Measurements from ENCODE around the gene CPEB1.
A peak's percentile ranks its signal among the peaks of the same experiment; 100 is the strongest.

The CPEB1 gene

GRCh38 chr15:82625136-82625535, 22.0 kb downstream of the CPEB1 start:
- DNase-seq (ENCODE audit: low read depth), result no peak
- no peak overlapping the region for H3K4me3 ChIP-seq (ENCODE audit: low read depth, low read length)
- TF ChIP-seq MAX (IDR thresholded peaks at IDR 0.05; ENCODE audit: low read depth, low read length) (no peak), POLR2A (IDR thresholded peaks at IDR 0.05; ENCODE audit: extremely low read depth, insufficient read length) (no peak), MYC (IDR thresholded peaks at IDR 0.05; ENCODE audit: low read depth, low read length) (no peak)

GRCh38 chr15:82624438-82624837, 22.7 kb downstream of the CPEB1 start:
- no peak overlapping the region for H3K4me3 ChIP-seq (ENCODE audit: low read depth, low read length)
- DNase-seq (ENCODE audit: low read depth), result no peak
- TF ChIP-seq POLR2A (IDR thresholded peaks at IDR 0.05; ENCODE audit: extremely low read depth, insufficient read length) (no peak), MAX (IDR thresholded peaks at IDR 0.05; ENCODE audit: low read depth, low read length) (no peak), CTCF (IDR thresholded peaks at IDR 0.05; ENCODE audit: low read depth, low read length) (no peak), MYC (IDR thresholded peaks at IDR 0.05; ENCODE audit: low read depth, low read length) (no peak)

DNA sequence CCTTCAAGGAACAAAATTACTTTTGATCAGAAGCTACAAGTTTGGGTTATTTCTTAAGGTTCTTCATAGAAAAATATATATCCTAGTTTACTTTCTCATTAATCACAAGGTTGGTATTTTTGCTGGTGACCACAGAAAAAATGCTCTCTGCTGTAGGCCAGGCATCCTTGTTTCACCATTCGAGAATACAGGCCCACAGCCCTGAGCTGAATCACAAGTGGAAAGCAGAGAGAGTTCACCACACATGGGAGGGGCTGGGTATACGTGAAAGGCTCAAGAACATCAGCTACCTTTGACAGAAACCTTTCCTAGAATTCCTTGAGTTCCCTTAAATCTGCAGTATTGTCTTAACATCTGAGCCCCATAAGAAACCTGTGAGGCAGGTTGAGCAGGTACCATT, 23.2 kb downstream of the CPEB1 start:
- no peak for TF ChIP-seq MAX (IDR thresholded peaks at IDR 0.05; ENCODE audit: low read depth, low read length)
- no peak for TF ChIP-seq CTCF (IDR thresholded peaks at IDR 0.05; ENCODE audit: low read depth, low read length)
- no peak for TF ChIP-seq POLR2A (IDR thresholded peaks at IDR 0.05; ENCODE audit: extremely low read depth, insufficient read length)
- TF ChIP-seq MYC (IDR thresholded peaks at IDR 0.05; ENCODE audit: low read depth, low read length), result no peak
- H3K4me3 ChIP-seq (ENCODE audit: low read depth, low read length), result no peak overlapping the region
- no peak for DNase-seq (ENCODE audit: low read depth)

DNA sequence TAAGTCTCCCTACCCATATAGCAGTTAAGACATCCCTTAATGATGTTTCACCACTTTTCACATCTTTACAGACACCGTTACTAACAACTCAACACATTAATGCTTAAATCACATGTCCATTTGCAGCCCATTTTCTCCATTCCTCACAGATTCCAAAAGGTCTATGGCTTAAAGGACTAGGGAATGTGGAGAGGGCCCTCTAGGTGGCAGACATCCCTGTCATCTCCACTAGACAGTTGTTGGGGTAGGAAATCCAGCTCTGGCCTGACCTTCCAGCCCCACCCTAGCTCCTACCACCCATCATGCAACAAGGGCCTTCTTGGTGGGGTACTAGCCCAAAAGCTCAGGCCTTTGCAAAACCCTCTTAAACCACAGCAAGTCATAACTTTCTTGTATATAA, 25.2 kb downstream of the CPEB1 start:
- TF ChIP-seq CTCF (IDR thresholded peaks at IDR 0.05; ENCODE audit: low read depth, low read length) (peak; percentile 11), MAX (IDR thresholded peaks at IDR 0.05; ENCODE audit: low read depth, low read length) (no peak)
- DNase-seq (ENCODE audit: low read depth), result no peak
- H3K4me3 ChIP-seq (ENCODE audit: low read depth, low read length), result no peak overlapping the region

- no peak for DNase-seq (ENCODE audit: low read depth)
- H3K4me3 ChIP-seq (ENCODE audit: low read depth, low read length), result no peak overlapping the region
- TF ChIP-seq MYC (IDR thresholded peaks at IDR 0.05; ENCODE audit: low read depth, low read length) (no peak), MAX (IDR thresholded peaks at IDR 0.05; ENCODE audit: low read depth, low read length) (no peak), POLR2A (IDR thresholded peaks at IDR 0.05; ENCODE audit: extremely low read depth, insufficient read length) (no peak), CTCF (IDR thresholded peaks at IDR 0.05; ENCODE audit: low read depth, low read length) (no peak)
Observed at GRCh38 chr15:82613747-82614146, 33.4 kb downstream of the CPEB1 start.

DNA sequence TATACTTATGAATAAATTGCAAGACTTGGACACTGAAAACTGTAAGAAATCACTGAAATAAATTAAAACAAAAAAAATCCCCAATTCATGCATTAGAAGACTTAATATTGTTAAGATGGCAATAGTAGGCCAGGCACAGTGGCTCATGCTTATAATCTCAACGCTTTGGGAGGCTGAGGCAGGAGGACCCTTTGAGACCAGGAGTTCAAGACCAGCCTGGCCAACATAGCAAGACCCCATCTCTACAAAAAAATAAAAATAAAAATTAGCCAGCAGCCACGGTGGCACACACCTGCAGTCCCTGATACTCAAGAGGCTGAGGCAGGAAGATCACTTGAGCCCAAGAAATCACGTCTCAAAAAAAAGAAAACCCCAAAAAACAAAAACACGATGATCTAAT, 35.8 kb downstream of the CPEB1 start:
- DNase-seq (ENCODE audit: low read depth), result no peak
- TF ChIP-seq POLR2A (IDR thresholded peaks at IDR 0.05; ENCODE audit: extremely low read depth, insufficient read length) (no peak), MAX (IDR thresholded peaks at IDR 0.05; ENCODE audit: low read depth, low read length) (no peak)
- H3K4me3 ChIP-seq (ENCODE audit: low read depth, low read length), result no peak overlapping the region

- no peak for DNase-seq (ENCODE audit: low read depth)
- TF ChIP-seq CTCF (IDR thresholded peaks at IDR 0.05; ENCODE audit: low read depth, low read length), result no peak
- no peak for TF ChIP-seq MYC (IDR thresholded peaks at IDR 0.05; ENCODE audit: low read depth, low read length)
- no peak for TF ChIP-seq MAX (IDR thresholded peaks at IDR 0.05; ENCODE audit: low read depth, low read length)
- TF ChIP-seq POLR2A (IDR thresholded peaks at IDR 0.05; ENCODE audit: extremely low read depth, insufficient read length), result no peak
- no peak overlapping the region for H3K4me3 ChIP-seq (ENCODE audit: low read depth, low read length)
Observed at GRCh38 chr15:82602195-82602594, 45.0 kb downstream of the CPEB1 start.

Data from NB4 (cell line).